Transverse colon (tissue), 4 donors: ENCODE data around the gene KRT4.

Source experiments
- CTCF ChIP-seq, 5 experiments: fragments of 200-600 bp in 3 of 5; fragments of 450-650 bp in 2 of 5; sonication (generic) in 3 of 5; IDR thresholded peaks; 1 replicate in 2 of 5; 2 replicates in 3 of 5; pipeline ENCODE4 v1.5.1; 2016 to 2017; ENCODE audit warnings: antibody characterized with exemption in 5 of 5, inconsistent platforms in 3 of 5, mild to moderate bottlenecking in 2 of 5, moderate library complexity in 1 of 5
- EP300 ChIP-seq: sonication (generic); formaldehyde crosslinking; IDR thresholded peaks from one replicate; pipeline ENCODE4 v1.6.1; 2017; ENCODE audit warnings: antibody characterized with exemption, low read depth
- POLR2A ChIP-seq: fragments of 450-650 bp; IDR thresholded peaks from one replicate; pipeline ENCODE4 v1.6.1; 2016; ENCODE audit warnings: antibody characterized with exemption, mild to moderate bottlenecking, moderate library complexity
- POLR2AphosphoS5 ChIP-seq, 3 donors: sonication (generic); formaldehyde crosslinking; IDR thresholded peaks; one replicate each; pipeline ENCODE4 v1.6.1; 2016; ENCODE audit warnings: antibody characterized with exemption in 3 of 3

GRCh38 chr12:52823761-52824450, 10.0 kb upstream of the KRT4 start:
- TF ChIP-seq CTCF (IDR thresholded peaks at IDR 0.05) (no peak), POLR2A (no peak), POLR2AphosphoS5 (IDR thresholded peaks at IDR 0.05) (no peak), EP300 (no peak)
